SK-N-SH treated with all-trans-retinoic acid at 6 μM for 48 hours (cell line): ENCODE measurements around the gene KCTD14.

Source experiments
- BACH2 ChIP-seq: fragments of 250-450 bp; sonication (Bioruptor Pico); IDR thresholded peaks from 2 replicates; pipeline ENCODE4 v1.9.0; 2021; ENCODE audit warnings: mild to moderate bottlenecking, borderline replicate concordance
- CSDC2 ChIP-seq: fragments of 250-450 bp; sonication (Bioruptor Pico); IDR thresholded peaks from 2 replicates; pipeline ENCODE4 v1.5.0; 2020; ENCODE audit warnings: mild to moderate bottlenecking, moderate library complexity
- ESRRG ChIP-seq: fragments of 250-450 bp; sonication (Bioruptor Pico); IDR thresholded peaks from 2 replicates; pipeline ENCODE4 v1.6.1; 2021; ENCODE audit warnings: mild to moderate bottlenecking
- OSR1 ChIP-seq: fragments of 250-450 bp; sonication (Bioruptor Pico); IDR thresholded peaks from 2 replicates; pipeline ENCODE4 v1.8.0; 2022; ENCODE audit warnings: moderate library complexity, mild to moderate bottlenecking, inconsistent platforms
- ZFP3 ChIP-seq: fragments of 250-450 bp; sonication (Bioruptor Pico); IDR thresholded peaks from 2 replicates; pipeline ENCODE4 v1.5.0; 2020; ENCODE audit warnings: mild to moderate bottlenecking, moderate library complexity
- ZNF70 ChIP-seq: fragments of 450-650 bp; formaldehyde crosslinking; IDR thresholded peaks from 2 replicates; pipeline ENCODE4 v1.5.0; 2020; ENCODE audit warnings: mild to moderate bottlenecking, moderate library complexity
- TF ChIP-seq, protein P1 (sequence below): fragments of 250-450 bp; sonication (Bioruptor Pico); IDR thresholded peaks from 2 replicates; pipeline ENCODE4 v1.8.0; 2021; ENCODE audit warnings: low read depth, mild to moderate bottlenecking, moderate library complexity, borderline replicate concordance

DNA sequence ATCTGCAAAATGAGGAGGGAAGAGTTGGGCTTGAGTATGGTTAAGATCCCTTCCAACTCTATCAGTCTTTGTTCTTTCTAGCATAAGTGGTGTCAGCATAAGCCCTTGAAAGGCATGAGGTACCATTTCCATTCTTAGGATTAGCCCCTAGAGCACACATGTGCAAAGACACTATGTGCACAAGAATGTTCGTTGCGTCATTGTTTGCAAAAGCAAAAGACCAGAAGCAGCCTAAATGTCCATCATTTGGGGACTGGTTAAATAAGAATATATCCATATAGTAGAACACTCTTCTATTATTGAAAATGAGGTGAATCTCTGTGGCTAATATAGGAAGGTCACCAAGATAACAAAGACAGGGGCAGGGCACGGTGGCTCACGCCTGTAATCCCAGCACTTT is 10.0 kb upstream of the KCTD14 start:
- no peak for TF ChIP-seq ZFP3 (CRISPR knock-in tag)
- no peak for TF ChIP-seq ESRRG
- TF ChIP-seq CSDC2 (CRISPR knock-in tag), result no peak
- no peak for TF ChIP-seq OSR1 (CRISPR knock-in tag)
- no peak for TF ChIP-seq ZNF70
- TF ChIP-seq, protein P1, sequence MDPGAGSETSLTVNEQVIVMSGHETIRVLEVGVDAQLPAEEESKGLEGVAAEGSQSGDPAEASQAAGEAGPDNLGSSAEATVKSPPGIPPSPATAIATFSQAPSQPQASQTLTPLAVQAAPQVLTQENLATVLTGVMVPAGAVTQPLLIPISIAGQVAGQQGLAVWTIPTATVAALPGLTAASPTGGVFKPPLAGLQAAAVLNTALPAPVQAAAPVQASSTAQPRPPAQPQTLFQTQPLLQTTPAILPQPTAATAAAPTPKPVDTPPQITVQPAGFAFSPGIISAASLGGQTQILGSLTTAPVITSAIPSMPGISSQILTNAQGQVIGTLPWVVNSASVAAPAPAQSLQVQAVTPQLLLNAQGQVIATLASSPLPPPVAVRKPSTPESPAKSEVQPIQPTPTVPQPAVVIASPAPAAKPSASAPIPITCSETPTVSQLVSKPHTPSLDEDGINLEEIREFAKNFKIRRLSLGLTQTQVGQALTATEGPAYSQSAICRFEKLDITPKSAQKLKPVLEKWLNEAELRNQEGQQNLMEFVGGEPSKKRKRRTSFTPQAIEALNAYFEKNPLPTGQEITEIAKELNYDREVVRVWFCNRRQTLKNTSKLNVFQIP, result no peak
- no peak for TF ChIP-seq BACH2
